K562 (cell line): ENCODE data around the gene ZNF549. TPM values are rescaled to one million over a fixed set of nuclear protein-coding genes. Genes with fewer than 3 reads are reported as not detected.

Experiments
- ATAC-seq: fragments of 200-7000 bp; cut with Tn5 transposase; 3 replicates; pipeline ENCODE4 v1.9.1; 2020; ENCODE audit warnings: moderate library complexity
- BruUV-seq: library from RNA; stranded (reverse); fragments of 400-500 nt; replicated peaks from 2 replicates; lab custom pipeline; 2021; lab: Mats Ljungman, UMichigan
- CTCF ChIA-PET: fragments of 300-600 bp; formaldehyde crosslinking; extraction: SDS; loops from one replicate; lab custom pipeline; 2021; ENCODE audit warnings: low intra/inter-chr PET ratio; lab: Yijun Ruan, JAX
- POLR2A ChIA-PET: fragments of 300-600, 350-650 bp; sonication (Branson Sonifier 250); formaldehyde crosslinking; extraction: SDS; loops from one replicate; lab custom pipeline; 2021; ENCODE audit warnings: antibody characterized with exemption, inconsistent platforms; lab: Yijun Ruan, JAX
- DNase-seq, 4 experiments: peaks; one replicate each; pipeline versions ENCODE4 v3.0.0 to v3.0.0-alpha.2; 2011 to 2018; ENCODE audit warnings: low spot score in 3 of 4, mixed read lengths in 3 of 4; ENCODE audit errors: extremely low read depth in 1 of 4
- FAIRE-seq: peaks from 2 replicates; lab custom pipeline; 2011; peaks lifted over from hg19 to GRCh38; lab: Jason Lieb, UNC
- H2AFZ ChIP-seq: 2 replicates; pipeline ENCODE4 v1.6.0; 2011; ENCODE audit warnings: low read depth, low read length, control low read depth, inconsistent platforms
- H3K27ac ChIP-seq: fragments of 200-600 bp; 3 replicates; pipeline ENCODE4 v1.8.0; 2011; ENCODE audit warnings: low read depth, mild to moderate bottlenecking, control low read depth, inconsistent platforms, low read length, moderate library complexity, mixed read lengths; ENCODE audit errors: extremely low read depth
- H3K27me3 ChIP-seq, 2 experiments: fragments of 300-600 bp in 1 of 2; 2 replicates in 1 of 2; 3 replicates in 1 of 2; pipeline versions ENCODE4 v1.6.0 to v1.8.0; 2011; ENCODE audit warnings: inconsistent platforms in 2 of 2, low read length in 2 of 2, mild to moderate bottlenecking in 1 of 2, mixed read lengths in 1 of 2, moderate library complexity in 1 of 2; ENCODE audit not compliant: control insufficient read depth in 2 of 2, insufficient read depth in 2 of 2
- H3K36me3 ChIP-seq: fragments of 300-600 bp; 3 replicates; pipeline ENCODE4 v1.8.0; 2011; ENCODE audit warnings: mild to moderate bottlenecking, low read length, inconsistent platforms; ENCODE audit not compliant: control insufficient read depth, insufficient read depth
- H3K4me1 ChIP-seq, 2 experiments: fragments of 200-600 bp in 1 of 2; replicated peaks in 1 of 2; 2 replicates in 1 of 2; 3 replicates in 1 of 2; pipeline versions ENCODE4 v1.5.1 to v1.8.0; 2011; ENCODE audit warnings: inconsistent platforms in 2 of 2, low read length in 2 of 2, mild to moderate bottlenecking in 1 of 2, mixed read lengths in 1 of 2, moderate library complexity in 1 of 2; ENCODE audit not compliant: control insufficient read depth in 2 of 2, insufficient read depth in 2 of 2
- H3K4me2 ChIP-seq: 2 replicates; pipeline ENCODE4 v1.6.1; 2011; ENCODE audit warnings: low read length, control low read depth, inconsistent platforms, mixed read lengths; ENCODE audit not compliant: insufficient read depth
- H3K4me3 ChIP-seq: fragments of 200-600 bp; sonication (generic), shearing (Covaris generic); 2 replicates; pipeline ENCODE4 v1.5.1; 2016; ENCODE audit warnings: control low read depth, inconsistent platforms
- H3K79me2 ChIP-seq: fragments of 200-600 bp; 3 replicates; pipeline ENCODE4 v1.8.0; 2011; ENCODE audit warnings: low read length, inconsistent platforms; ENCODE audit not compliant: control insufficient read depth, insufficient read depth
- H3K9ac ChIP-seq, 2 experiments: 2 replicates each; pipeline versions ENCODE4 v1.6.0 to v1.6.1; 2011; ENCODE audit warnings: low read depth in 2 of 2, low read length in 2 of 2, control low read depth in 1 of 2, inconsistent platforms in 1 of 2, mild to moderate bottlenecking in 1 of 2, mixed read lengths in 1 of 2; ENCODE audit not compliant: insufficient read depth in 1 of 2
- H3K9me1 ChIP-seq: one replicate; pipeline ENCODE4 v1.6.0; 2011; ENCODE audit warnings: inconsistent platforms, mild to moderate bottlenecking, low read length, moderate library complexity; ENCODE audit not compliant: control insufficient read depth, insufficient read depth
- H3K9me3 ChIP-seq: replicated peaks from 2 replicates; pipeline ENCODE4 v1.5.1; 2011; ENCODE audit warnings: low read depth, low read length, inconsistent platforms; ENCODE audit not compliant: control insufficient read depth, insufficient read depth
- H4K20me1 ChIP-seq: replicated peaks from 2 replicates; pipeline ENCODE4 v1.6.1; 2011; ENCODE audit warnings: low read length, inconsistent platforms, mixed read lengths; ENCODE audit not compliant: control insufficient read depth, insufficient read depth
- HLTF ChIP-seq: fragments of 450-650 bp; IDR thresholded peaks from 2 replicates; pipeline ENCODE4 v1.6.1; 2016
- KDM5B ChIP-seq: fragments of 200-600 bp; sonication (generic); IDR thresholded peaks from 2 replicates; pipeline ENCODE4 v1.6.1; 2012; ENCODE audit warnings: low read depth, mild to moderate bottlenecking, moderate library complexity, low read length, control low read depth, inconsistent platforms; ENCODE audit not compliant: insufficient replicate concordance
- KLF10 ChIP-seq: fragments of 250-450 bp; sonication (Bioruptor Pico); IDR thresholded peaks from 2 replicates; pipeline ENCODE4 v1.6.1; 2021; ENCODE audit warnings: matching md5 sums
- PRMT5 ChIP-seq: sonication (generic); formaldehyde crosslinking; IDR thresholded peaks from 2 replicates; pipeline ENCODE4 v1.5.0; 2020; ENCODE audit warnings: missing genetic modification reagents
- TCF7 ChIP-seq: sonication (generic); IDR thresholded peaks from 2 replicates; pipeline ENCODE4 v1.6.1; 2016; ENCODE audit warnings: antibody characterized with exemption, borderline replicate concordance
- WGBS: fragments of 100-300 bp; shearing (Covaris generic); methylation state at CpG from one replicate; pipeline ENCODE4 v1.1.6; 2016; ENCODE audit warnings: low coverage, mixed read lengths; ENCODE audit not compliant: insufficient coverage; ENCODE audit errors: missing lambda C conversion rate; 5-methylcytosine and 5-hydroxymethylcytosine counted together
- in situ Hi-C: fragments of 300-500 bp; cut with MboI; formaldehyde crosslinking; loops from 4 replicates; pipeline ENCODE4 v1.15.0; 2018; ENCODE audit warnings: inconsistent platforms, mixed read lengths
- intact Hi-C: fragments of 100-400 bp; cut with micrococcal nuclease; formaldehyde crosslinking; loops from 2 replicates; pipeline ENCODE4 v1.14.2; 2022
- polyA plus RNA-seq, 8 experiments: library from polyadenylated mRNA; depleted of rRNA in 4 of 8; stranded (reverse) in 5 of 8; unstranded in 3 of 8; fragments of >200 nt; fragmentation: Nextera tagmentation in 2 of 8; fragmentation: Illumina TruSeq in 1 of 8; extraction: Ambion mirVana in 2 of 8; extraction: Trizol in 1 of 8; gene quantifications; 2 replicates each; pipeline versions ENCODE4 v1.2.1 to v1.2.3, GENCODE V29; 2011 to 2014; ENCODE audit warnings: inconsistent platforms in 1 of 8, missing spikeins in 1 of 8
- total RNA-seq, 7 experiments: library from RNA; depleted of rRNA in 6 of 7; stranded (reverse); fragments of >200 nt in 6 of 7; fragmentation: Illumina TruSeq in 2 of 7; extraction: Trizol in 2 of 7; gene quantifications; 2 replicates each; pipeline versions ENCODE4 v1.2.1 to v1.2.3, GENCODE V29; 2011 to 2021; ENCODE audit warnings: low replicate concordance in 1 of 7
- TF ChIP-seq, protein P1 (sequence below): fragments of 450-650 bp; IDR thresholded peaks from 2 replicates; pipeline ENCODE4 v1.6.1; 2016; ENCODE audit warnings: missing biosample characterization, missing genetic modification characterization

The ZNF549 gene
- total and polyA plus RNA-seq, 9 of the 15 experiments (the other 6 are each of a cell fraction or from before 2014, with no cell fraction given), result 0.03 to 0.68 (median 0.25) TPM

DNA sequence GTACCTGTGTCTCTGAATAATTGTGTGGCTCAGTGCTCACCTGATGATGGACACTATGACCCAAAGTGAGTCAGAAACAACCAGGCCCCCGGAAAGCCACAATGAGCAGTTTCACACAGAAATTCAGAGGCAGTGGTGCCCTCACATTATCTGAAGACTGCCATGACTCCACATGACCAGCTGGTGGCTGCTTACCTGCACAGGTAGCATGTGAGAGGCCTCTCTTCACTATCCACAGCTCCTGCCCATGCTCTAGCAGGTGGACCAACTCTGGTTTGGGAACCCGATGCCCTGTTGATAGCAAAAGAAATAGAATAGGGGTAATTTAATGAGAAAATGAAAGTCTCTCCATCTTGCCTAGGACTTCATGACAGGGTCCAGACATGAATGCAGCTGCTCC is 25.3 kb downstream of the ZNF549 start:
- Histone ChIP-seq H3K27me3 (no peaks in the 10 kb centered on the region; a peak in 1 of 5 replicates), H3K9me1 (no peaks in the 10 kb centered on the region), H3K9ac (no peak overlapping the region), H2AFZ (no peak overlapping the region), H3K27ac (no peak overlapping the region), H3K4me2 (no peak overlapping the region), H3K4me1 (no peaks in the 10 kb centered on the region), H3K36me3 (peaks cover 46% of the 10 kb centered on the region), H3K79me2 (no peaks in the 10 kb centered on the region), H3K4me3 (no peak overlapping the region), H3K9me3 (peaks cover 3% of the 10 kb centered on the region; the same call in 1 of the 2 replicates)
- ATAC-seq (no peak), FAIRE-seq (no peak), DNase-seq (no peak)
- POLR2A ChIA-PET, result interaction anchor here (1.2 kb wide), 1 partner anchor 36 kb away, joined by 3 read pairs; no protein-coding TSS in a partner anchor
- in situ Hi-C loops, result no loop called here
- intact Hi-C loops, result no loop called here
- 42% methylated on average over 2 of the region's 2 CpGs for WGBS
- CTCF ChIA-PET, result no interaction called here
- BruUV-seq, result no TSS peak
- no peak for TF ChIP-seq KLF10 (CRISPR knock-in tag)
- TF ChIP-seq TCF7, result no peak
- TF ChIP-seq, protein P1, sequence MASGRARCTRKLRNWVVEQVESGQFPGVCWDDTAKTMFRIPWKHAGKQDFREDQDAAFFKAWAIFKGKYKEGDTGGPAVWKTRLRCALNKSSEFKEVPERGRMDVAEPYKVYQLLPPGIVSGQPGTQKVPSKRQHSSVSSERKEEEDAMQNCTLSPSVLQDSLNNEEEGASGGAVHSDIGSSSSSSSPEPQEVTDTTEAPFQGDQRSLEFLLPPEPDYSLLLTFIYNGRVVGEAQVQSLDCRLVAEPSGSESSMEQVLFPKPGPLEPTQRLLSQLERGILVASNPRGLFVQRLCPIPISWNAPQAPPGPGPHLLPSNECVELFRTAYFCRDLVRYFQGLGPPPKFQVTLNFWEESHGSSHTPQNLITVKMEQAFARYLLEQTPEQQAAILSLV (tag), result no peak
- no peak for TF ChIP-seq HLTF
- no peak for TF ChIP-seq PRMT5 (CRISPR knock-in tag)
- TF ChIP-seq KDM5B, result no peak
- TF ChIP-seq, all 486 proteins: peak for 0
- H4K20me1 ChIP-seq, result no peaks in the 10 kb centered on the region
